Measurements from ENCODE around the gene CYP3A5.

GRCh38 chr7:99693100-99693426 lies 13.3 kb upstream of the CYP3A5 start:
- no peak for TF ChIP-seq ZNF592 (IDR thresholded peaks at IDR 0.05)
- no peak for TF ChIP-seq EZH2 (IDR thresholded peaks at IDR 0.05; ENCODE audit: borderline replicate concordance, control insufficient read depth, low read depth, low read length)
